ENCODE results near the gene KDM3B.

KDM3B gene

GRCh38 chr5:138360941-138361452, 8.5 kb downstream of the KDM3B start:
- H3K4me3 ChIP-seq (ENCODE audit: low read depth, low read length): no peak overlapping the region
- TF ChIP-seq CTCF (IDR thresholded peaks at IDR 0.05; ENCODE audit: low read depth, low read length): no peak

- H3K4me3 ChIP-seq (ENCODE audit: low read depth, low read length): no peak overlapping the region
- no peak for TF ChIP-seq CTCF (IDR thresholded peaks at IDR 0.05; ENCODE audit: low read depth, low read length)
Measured at GRCh38 chr5:138364576-138364975, 12.1 kb downstream of the KDM3B start.

- no peak overlapping the region for H3K4me3 ChIP-seq (ENCODE audit: low read depth, low read length)
- no peak for TF ChIP-seq CTCF (IDR thresholded peaks at IDR 0.05; ENCODE audit: low read depth, low read length)
Measured at GRCh38 chr5:138366632-138367382, 14.3 kb downstream of the KDM3B start.

- no peak overlapping the region for H3K4me3 ChIP-seq (ENCODE audit: low read depth, low read length)
- no peak for TF ChIP-seq CTCF (IDR thresholded peaks at IDR 0.05; ENCODE audit: low read depth, low read length)
Measured at GRCh38 chr5:138369261-138369660, 16.8 kb downstream of the KDM3B start.

GRCh38 chr5:138369706-138370105, 17.2 kb downstream of the KDM3B start:
- no peak for TF ChIP-seq CTCF (IDR thresholded peaks at IDR 0.05; ENCODE audit: low read depth, low read length)
- no peak overlapping the region for H3K4me3 ChIP-seq (ENCODE audit: low read depth, low read length)

GRCh38 chr5:138370537-138370936, 18.1 kb downstream of the KDM3B start:
- no peak overlapping the region for H3K4me3 ChIP-seq (ENCODE audit: low read depth, low read length)
- TF ChIP-seq CTCF (IDR thresholded peaks at IDR 0.05; ENCODE audit: low read depth, low read length): no peak

- no peak for TF ChIP-seq CTCF (IDR thresholded peaks at IDR 0.05; ENCODE audit: low read depth, low read length)
- no peak overlapping the region for H3K4me3 ChIP-seq (ENCODE audit: low read depth, low read length)
Measured at GRCh38 chr5:138371454-138371853, 19.0 kb downstream of the KDM3B start.

Data from WI38 (cell line).